ES-I3 (cell line): Measurements from ENCODE around the gene MAN1B1.

Experiments used
- H3K36me3 ChIP-seq: 2 replicates; pipeline ENCODE4 v1.6.1; 2013; ENCODE audit warnings: mild to moderate bottlenecking, low read length, control low read depth, moderate library complexity; ENCODE audit not compliant: insufficient read depth
- H3K4me1 ChIP-seq: 2 replicates; pipeline ENCODE4 v1.6.1; 2013; ENCODE audit warnings: mild to moderate bottlenecking, control low read depth, low read length; ENCODE audit not compliant: insufficient read depth
- H3K9ac ChIP-seq: 2 replicates; pipeline ENCODE4 v1.6.1; 2013; ENCODE audit warnings: low read depth, mild to moderate bottlenecking, low read length, moderate library complexity
- H3K9me3 ChIP-seq: 2 replicates; pipeline ENCODE4 v1.6.1; 2013; ENCODE audit warnings: mild to moderate bottlenecking, low read length, moderate library complexity; ENCODE audit not compliant: control insufficient read depth, insufficient read depth

MAN1B1 gene

GRCh38 chr9:137070906-137071275 is 15.9 kb upstream of the MAN1B1 start:
- H3K9ac ChIP-seq = peak overlapping the region; percentile 76
- no peaks in the 10 kb centered on the region for H3K9me3 ChIP-seq
- H3K4me1 ChIP-seq = peaks cover 13% of the 10 kb centered on the region
- H3K36me3 ChIP-seq = no peaks in the 10 kb centered on the region

DNA sequence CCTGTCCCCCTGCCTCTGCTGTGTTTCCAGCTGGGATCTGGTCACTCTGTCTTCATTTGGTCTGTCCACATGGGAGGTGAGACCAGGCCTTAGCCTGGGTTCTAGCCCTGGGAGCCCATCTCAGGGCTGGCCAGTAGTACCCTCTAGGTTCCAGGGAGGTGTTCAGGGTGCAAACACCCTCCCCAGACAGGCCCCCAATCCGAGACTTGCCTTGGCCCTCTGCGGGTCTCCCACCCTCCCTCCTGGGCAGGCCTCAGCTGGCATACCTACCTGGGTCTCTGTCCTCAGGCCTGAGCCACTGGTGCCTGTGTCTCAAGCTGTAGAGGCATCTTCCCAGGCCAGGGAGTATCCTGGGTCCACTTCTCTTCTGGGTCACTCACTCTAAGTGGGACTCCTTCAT is 15.5 kb upstream of the MAN1B1 start:
- Histone ChIP-seq H3K9ac (peak overlapping the region; percentile 76), H3K9me3 (no peaks in the 10 kb centered on the region), H3K36me3 (no peaks in the 10 kb centered on the region), H3K4me1 (peaks cover 13% of the 10 kb centered on the region)

- Histone ChIP-seq H3K9ac (no peak overlapping the region), H3K9me3 (no peaks in the 10 kb centered on the region), H3K4me1 (peaks cover 12% of the 10 kb centered on the region), H3K36me3 (no peaks in the 10 kb centered on the region)
Observed at GRCh38 chr9:137073992-137074399, 12.8 kb upstream of the MAN1B1 start.

GRCh38 chr9:137074657-137075274 is 12.0 kb upstream of the MAN1B1 start:
- Histone ChIP-seq H3K4me1 (peaks cover 12% of the 10 kb centered on the region), H3K9me3 (no peaks in the 10 kb centered on the region), H3K9ac (no peak overlapping the region), H3K36me3 (no peaks in the 10 kb centered on the region)

DNA sequence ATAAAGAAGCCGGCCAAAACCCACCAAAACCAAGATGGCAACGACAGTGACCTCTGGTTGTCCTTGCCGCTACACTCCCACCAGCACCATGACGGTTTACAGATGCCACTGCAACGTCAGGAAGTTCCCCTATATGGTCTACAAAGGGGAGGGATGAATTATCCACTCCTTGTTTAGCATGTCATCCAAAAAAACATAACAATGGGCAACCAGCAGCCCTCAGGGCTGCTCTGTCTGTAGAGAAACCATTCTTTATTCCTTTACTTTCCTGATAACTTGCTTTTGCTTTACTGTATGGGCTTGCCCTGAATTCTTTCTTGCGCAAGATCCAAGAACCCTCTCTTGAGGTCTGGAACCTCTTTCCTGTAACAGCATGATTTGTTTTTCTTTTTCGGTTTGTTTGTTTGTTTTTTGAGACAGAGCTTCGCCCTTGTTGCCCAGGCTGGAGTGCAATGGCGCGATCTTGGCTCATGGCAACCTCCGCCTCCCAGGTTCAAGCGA is 11.5 kb upstream of the MAN1B1 start:
- Histone ChIP-seq H3K9me3 (no peaks in the 10 kb centered on the region), H3K9ac (no peak overlapping the region), H3K36me3 (no peaks in the 10 kb centered on the region), H3K4me1 (peaks cover 12% of the 10 kb centered on the region)

- H3K9me3 ChIP-seq = no peaks in the 10 kb centered on the region
- peaks cover 12% of the 10 kb centered on the region for H3K4me1 ChIP-seq
- H3K36me3 ChIP-seq = no peaks in the 10 kb centered on the region; the same call in 1 of the 2 replicates
- peak overlapping the region; percentile 77 for H3K9ac ChIP-seq
Observed at GRCh38 chr9:137076636-137077009, 10.2 kb upstream of the MAN1B1 start.

GRCh38 chr9:137077010-137077747 is 9.6 kb upstream of the MAN1B1 start, which contains the start of gene UAP1L1:
Gene UAP1L1 (plus strand): TSS chr9:137077517. CDS start chr9:137077533, 16 bp downstream.
- Histone ChIP-seq H3K9me3 (no peaks in the 10 kb centered on the region), H3K36me3 (no peaks in the 10 kb centered on the region; the same call in 1 of the 2 replicates), H3K4me1 (peaks cover 12% of the 10 kb centered on the region), H3K9ac (peak within 1 kb of the TSS; percentile 77)

DNA sequence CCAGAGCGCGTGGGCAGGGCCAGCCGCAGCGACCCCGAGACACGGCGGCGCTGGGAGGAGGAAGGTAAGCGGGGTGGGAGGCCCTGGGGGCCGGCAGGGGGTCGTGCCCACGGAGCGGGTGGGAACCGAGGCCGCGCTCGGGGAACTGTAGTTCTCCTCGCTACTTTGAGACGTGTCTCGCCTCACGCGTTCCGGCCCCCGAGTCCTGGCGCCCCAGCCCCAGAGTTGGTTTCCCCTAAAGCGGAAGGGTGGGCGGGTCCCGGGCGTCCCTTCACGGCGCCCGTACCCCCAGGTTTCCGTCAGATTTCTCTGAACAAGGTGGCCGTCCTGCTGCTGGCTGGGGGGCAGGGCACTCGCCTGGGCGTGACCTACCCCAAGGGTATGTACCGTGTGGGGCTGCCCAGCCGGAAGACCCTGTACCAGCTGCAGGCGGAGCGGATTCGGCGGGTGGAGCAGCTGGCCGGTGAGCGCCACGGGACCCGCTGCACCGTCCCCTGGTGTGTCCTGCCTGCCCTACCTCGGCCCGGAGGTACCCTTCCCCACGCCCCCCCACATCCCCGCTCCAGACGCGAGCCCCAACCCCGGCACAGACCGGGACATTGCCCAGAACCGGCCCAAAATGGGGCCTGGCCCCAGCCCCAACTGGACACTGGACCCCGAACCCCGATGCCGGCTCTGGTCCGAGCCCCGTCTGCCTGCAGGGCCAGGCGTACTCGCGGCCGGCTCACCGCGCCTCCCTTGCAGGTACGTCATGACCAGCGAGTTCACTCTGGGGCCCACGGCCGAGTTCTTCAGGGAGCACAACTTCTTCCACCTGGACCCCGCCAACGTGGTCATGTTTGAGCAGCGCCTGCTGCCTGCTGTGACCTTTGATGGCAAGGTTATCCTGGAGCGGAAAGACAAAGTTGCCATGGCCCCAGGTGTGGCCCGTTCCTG is 8.8 kb upstream of the MAN1B1 start:
- no peaks in the 10 kb centered on the region for H3K9me3 ChIP-seq
- H3K36me3 ChIP-seq = no peaks in the 10 kb centered on the region; the same call in 1 of the 2 replicates
- peak overlapping the region; percentile 64; the same call in 1 of the 2 replicates for H3K9ac ChIP-seq
- H3K4me1 ChIP-seq = peaks cover 14% of the 10 kb centered on the region

DNA sequence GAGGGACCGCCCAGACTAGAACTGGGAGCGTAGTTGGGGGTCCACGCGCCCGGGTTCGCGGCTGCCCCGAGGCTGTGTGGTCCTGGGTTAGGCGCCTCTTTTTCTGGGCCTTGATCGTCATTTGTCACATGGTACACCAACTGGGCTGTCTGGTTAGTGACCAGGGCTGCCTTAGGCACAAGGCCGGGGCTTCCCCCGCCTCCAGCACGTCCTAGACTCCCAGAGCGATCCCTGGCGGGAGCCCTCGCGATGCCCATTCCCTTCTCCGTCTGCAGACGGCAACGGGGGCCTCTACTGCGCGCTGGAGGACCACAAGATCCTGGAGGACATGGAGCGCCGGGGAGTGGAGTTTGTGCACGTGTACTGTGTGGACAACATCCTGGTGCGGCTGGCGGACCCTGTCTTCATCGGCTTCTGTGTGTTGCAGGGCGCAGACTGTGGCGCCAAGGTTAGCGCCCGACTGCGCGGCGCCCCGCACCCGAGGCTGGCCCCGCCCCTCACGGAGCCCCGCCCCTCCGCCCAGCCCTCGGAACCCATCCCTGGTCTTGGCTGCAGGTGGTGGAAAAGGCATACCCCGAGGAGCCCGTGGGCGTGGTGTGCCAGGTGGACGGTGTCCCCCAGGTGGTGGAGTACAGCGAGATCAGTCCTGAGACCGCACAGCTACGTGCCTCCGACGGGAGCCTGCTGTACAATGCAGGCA is 7.9 kb upstream of the MAN1B1 start:
- Histone ChIP-seq H3K36me3 (no peaks in the 10 kb centered on the region; the same call in 1 of the 2 replicates), H3K4me1 (peaks cover 17% of the 10 kb centered on the region), H3K9me3 (no peaks in the 10 kb centered on the region), H3K9ac (peak overlapping the region; percentile 64; the same call in 1 of the 2 replicates)

GRCh38 chr9:137079401-137079787 is 7.4 kb upstream of the MAN1B1 start:
- H3K9me3 ChIP-seq = no peaks in the 10 kb centered on the region
- H3K4me1 ChIP-seq = peaks cover 17% of the 10 kb centered on the region
- H3K36me3 ChIP-seq = no peaks in the 10 kb centered on the region; the same call in 1 of the 2 replicates
- no peak overlapping the region for H3K9ac ChIP-seq

GRCh38 chr9:137080260-137081122 is 6.3 kb upstream of the MAN1B1 start:
- Histone ChIP-seq H3K9ac (no peak overlapping the region), H3K36me3 (no peaks in the 10 kb centered on the region; the same call in 1 of the 2 replicates), H3K4me1 (peaks cover 8% of the 10 kb centered on the region; the same call in 1 of the 2 replicates)

DNA sequence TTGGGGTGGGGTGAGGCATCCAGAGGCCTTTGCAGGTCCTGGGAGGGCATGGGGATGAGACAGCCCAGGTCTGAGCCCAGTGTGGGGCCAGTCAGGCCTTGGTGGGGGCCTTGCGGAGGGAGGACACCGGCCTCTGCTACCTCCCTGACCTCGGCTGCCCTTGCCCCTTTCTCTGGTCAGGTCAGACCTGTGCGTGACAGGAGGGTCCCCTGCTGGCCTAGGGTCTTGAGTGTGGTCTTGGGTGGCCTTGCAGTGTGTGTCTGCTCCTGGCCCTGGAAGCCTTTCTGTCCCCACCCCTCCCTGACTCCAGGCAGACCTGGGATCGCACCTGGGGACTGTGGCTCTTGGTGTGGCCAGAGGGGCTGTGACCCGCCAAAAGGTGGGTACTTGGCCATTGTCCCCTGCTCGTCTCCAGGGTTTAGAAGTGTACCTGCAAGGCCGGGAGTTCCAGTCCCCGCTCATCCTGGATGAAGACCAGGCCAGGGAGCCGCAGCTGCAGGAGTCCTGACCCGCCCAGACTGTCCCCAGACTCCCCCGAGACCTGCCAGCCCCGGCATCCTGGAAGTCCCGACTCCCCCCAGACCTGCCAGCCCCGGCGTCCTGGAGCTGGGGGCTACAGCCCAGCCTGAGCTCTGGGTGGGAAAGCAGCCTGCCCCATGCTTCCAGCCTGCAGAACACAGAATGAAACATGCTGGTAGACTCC is 4.4 kb upstream of the MAN1B1 start:
- Histone ChIP-seq H3K9ac (no peak overlapping the region), H3K4me1 (peaks cover 5% of the 10 kb centered on the region; the same call in 1 of the 2 replicates), H3K9me3 (no peaks in the 10 kb centered on the region), H3K36me3 (no peaks in the 10 kb centered on the region; the same call in 1 of the 2 replicates)

More at GRCh38 chr9:137080260-137081122, 6.3 kb upstream of the MAN1B1 start:
- H3K9me3 ChIP-seq = no peaks in the 10 kb centered on the region
